Keratinocyte (primary cell): Measurements from ENCODE around the gene CREBL2. TPM values are rescaled to one million over a fixed set of nuclear protein-coding genes. Genes with fewer than 3 reads are reported as not detected.

ENCODE experiments used
- DNase-seq: peaks from one replicate; pipeline ENCODE4 v3.0.0-alpha.2; 2011; ENCODE audit warnings: low read depth, missing footprints, low spot score
- FAIRE-seq: peaks from 2 replicates; lab custom pipeline; 2011; peaks lifted over from hg19 to GRCh38; lab: Jason Lieb, UNC
- H2AFZ ChIP-seq: 2 replicates; pipeline ENCODE4 v1.6.0; 2012; ENCODE audit warnings: low read length, control low read depth, inconsistent platforms; ENCODE audit not compliant: control insufficient read depth
- H3K27ac ChIP-seq: 2 replicates; pipeline ENCODE4 v1.5.1; 2011; ENCODE audit warnings: low read length; ENCODE audit not compliant: control insufficient read depth, insufficient read depth
- H3K27me3 ChIP-seq: 3 replicates; pipeline ENCODE4 v1.6.0; 2011; ENCODE audit warnings: low read length; ENCODE audit not compliant: control insufficient read depth, insufficient read depth; ENCODE audit errors: extremely low read depth
- H3K36me3 ChIP-seq, 2 experiments: 2 replicates in 1 of 2; 3 replicates in 1 of 2; pipeline ENCODE4 v1.5.1; 2011; ENCODE audit warnings: low read length in 2 of 2, mild to moderate bottlenecking in 1 of 2; ENCODE audit not compliant: control insufficient read depth in 2 of 2, insufficient read depth in 2 of 2; ENCODE audit errors: extremely low read depth in 1 of 2
- H3K4me1 ChIP-seq: 3 replicates; pipeline ENCODE4 v1.5.1; 2011; ENCODE audit warnings: low read length; ENCODE audit not compliant: control insufficient read depth, insufficient read depth; ENCODE audit errors: extremely low read depth
- H3K4me2 ChIP-seq: 3 replicates; pipeline ENCODE4 v1.6.0; 2011; ENCODE audit warnings: low read depth, low read length; ENCODE audit not compliant: control insufficient read depth, insufficient read depth; ENCODE audit errors: extremely low read depth
- H3K4me3 ChIP-seq, 3 experiments: fragments of 200-600 bp in 1 of 3; sonication (generic) in 1 of 3; 2 replicates in 2 of 3; 3 replicates in 1 of 3; pipeline ENCODE4 v1.5.1; 2011 to 2016; ENCODE audit warnings: low read length in 3 of 3, mild to moderate bottlenecking in 3 of 3, control low read depth in 2 of 3, inconsistent platforms in 1 of 3, low read depth in 1 of 3, mixed read lengths in 1 of 3, mixed run types in 1 of 3, moderate library complexity in 1 of 3; ENCODE audit not compliant: control insufficient read depth in 2 of 3, insufficient read depth in 2 of 3; ENCODE audit errors: extremely low read depth in 1 of 3
- H3K79me2 ChIP-seq: 2 replicates; pipeline ENCODE4 v1.6.0; 2012; ENCODE audit warnings: low read length; ENCODE audit not compliant: control insufficient read depth, insufficient read depth
- H3K9ac ChIP-seq: 3 replicates; pipeline ENCODE4 v1.6.0; 2011; ENCODE audit warnings: low read length; ENCODE audit not compliant: control insufficient read depth, insufficient read depth; ENCODE audit errors: extremely low read depth
- H3K9me1 ChIP-seq: 3 replicates; pipeline ENCODE4 v1.6.0; 2011; ENCODE audit warnings: low read length; ENCODE audit not compliant: control insufficient read depth, insufficient read depth; ENCODE audit errors: extremely low read depth
- H3K9me3 ChIP-seq: 2 replicates; pipeline ENCODE4 v1.5.1; 2012; ENCODE audit warnings: low read depth, low read length; ENCODE audit not compliant: control insufficient read depth
- H4K20me1 ChIP-seq: 3 replicates; pipeline ENCODE4 v1.6.0; 2011; ENCODE audit warnings: low read length; ENCODE audit not compliant: control insufficient read depth, insufficient read depth; ENCODE audit errors: extremely low read depth
- CTCF ChIP-seq, 3 experiments: IDR thresholded peaks in 1 of 3; conservative IDR thresholded peaks in 1 of 3; optimal IDR thresholded peaks in 1 of 3; 2 replicates in 2 of 3; 3 replicates in 1 of 3; pipeline versions ENCODE3 to v1.5.1; 2011; ENCODE audit warnings: low read length in 3 of 3, mild to moderate bottlenecking in 3 of 3, moderate library complexity in 2 of 3, control low read depth in 1 of 3, inconsistent platforms in 1 of 3; ENCODE audit not compliant: insufficient read depth in 2 of 3; ENCODE audit errors: extremely low read depth in 1 of 3
- EZH2 ChIP-seq: IDR thresholded peaks from one replicate; pipeline ENCODE4 v1.6.1; 2012; ENCODE audit warnings: inconsistent platforms, mild to moderate bottlenecking, low read length, moderate library complexity
- dilution Hi-C: fragments of 300-500 bp; cut with MboI; formaldehyde crosslinking; loops from one replicate; pipeline ENCODE4 v1.7.0; 2020; ENCODE audit warnings: low sequenced_read_pairs; ENCODE audit not compliant: extremely low pct_ligation_motif_present
- polyA plus RNA-seq, 5 experiments: library from polyadenylated mRNA; depleted of rRNA in 3 of 5; stranded (reverse) in 3 of 5; stranded (forward) in 1 of 5; unstranded in 1 of 5; fragments of >200 nt; gene quantifications; 1 replicate in 1 of 5; 2 replicates in 3 of 5; 3 replicates in 1 of 5; pipeline versions ENCODE4 v1.2.1 to v1.2.3, GENCODE V29; 2011 to 2012; ENCODE audit warnings: missing spikeins in 2 of 5, low read depth in 1 of 5, low replicate concordance in 1 of 5

Gene CREBL2
- polyA plus RNA-seq, 1 donor (not counting 4 experiments of a cell fraction or from before 2014, with no cell fraction given) = 15.8 TPM

- Histone ChIP-seq H3K9me3 (no peaks in the 10 kb centered on the region), H3K9me1 (no peaks in the 10 kb centered on the region), H3K36me3 (no peaks in the 10 kb centered on the region), H4K20me1 (no peaks in the 10 kb centered on the region), H3K4me3 (no peak overlapping the region), H3K27ac (no peak overlapping the region), H3K4me1 (no peaks in the 10 kb centered on the region), H3K79me2 (no peaks in the 10 kb centered on the region), H2AFZ (no peak overlapping the region), H3K27me3 (no peaks in the 10 kb centered on the region), H3K9ac (no peak overlapping the region), H3K4me2 (no peak overlapping the region)
- FAIRE-seq (no peak), DNase-seq (no peak)
- dilution Hi-C loops = no loop called here
- TF ChIP-seq CTCF (optimal IDR thresholded peaks at IDR 0.05 in 1 of 3, IDR thresholded peaks at IDR 0.05 in 1 of 3, conservative IDR thresholded peaks at IDR 0.05 in 1 of 3; ENCODE audit: extremely low read depth in 1 of 3, insufficient read depth in 2 of 3, low read length in 3 of 3) (no peak), EZH2 (no peak)
These were observed 60.4 kb downstream of the CREBL2 start for GRCh38 chr12:12671850-12672660.

- Histone ChIP-seq H3K9ac (no peak overlapping the region), H3K27ac (no peak overlapping the region), H2AFZ (no peak overlapping the region), H3K27me3 (no peaks in the 10 kb centered on the region), H3K79me2 (no peaks in the 10 kb centered on the region), H3K9me3 (no peaks in the 10 kb centered on the region), H3K4me2 (no peak overlapping the region), H3K36me3 (no peaks in the 10 kb centered on the region), H3K4me1 (no peaks in the 10 kb centered on the region), H4K20me1 (no peaks in the 10 kb centered on the region), H3K9me1 (no peaks in the 10 kb centered on the region), H3K4me3 (no peak overlapping the region)
- FAIRE-seq (no peak), DNase-seq (no peak)
- dilution Hi-C loops = no loop called here
- no peak for TF ChIP-seq EZH2
- TF ChIP-seq CTCF (optimal IDR thresholded peaks at IDR 0.05 in 1 of 3, IDR thresholded peaks at IDR 0.05 in 1 of 3, conservative IDR thresholded peaks at IDR 0.05 in 1 of 3; ENCODE audit: extremely low read depth in 1 of 3, insufficient read depth in 2 of 3, low read length in 3 of 3) = no peak
These were observed 61.6 kb downstream of the CREBL2 start for GRCh38 chr12:12673296-12673695.
